OCI-LY3 (cell line): ENCODE results near the gene FANCG.

Source experiments
- CTCF ChIP-seq: fragments of 200-600, 300-600 bp; sonication (generic); IDR thresholded peaks from 2 replicates; pipeline ENCODE4 v1.5.1; 2014; ENCODE audit warnings: antibody characterized with exemption, low read length, low read depth
- EZH2phosphoT487 ChIP-seq: fragments of 200-600 bp; shearing (Covaris generic); IDR thresholded peaks from 2 replicates; pipeline ENCODE4 v1.6.1; 2018; ENCODE audit warnings: antibody characterized with exemption, mixed run types, low read depth

GRCh38 chr9:35078066-35078465 is 1.7 kb downstream of the FANCG start:
- no peak for TF ChIP-seq CTCF
- TF ChIP-seq EZH2phosphoT487, result no peak
